Measurements from ENCODE around the gene TRPM3. TPM values are rescaled to one million over a fixed set of nuclear protein-coding genes. Genes with fewer than 3 reads are reported as not detected.
"Not testable (repeated sequence)": the region's sequence is repeated elsewhere in the genome, so short reads cannot be mapped to it uniquely, and the experiment has no call there.

Gene TRPM3
- total RNA-seq, 4 donors from 2014 or later = 0.51 to 8.4 (median 3.3) TPM

DNA sequence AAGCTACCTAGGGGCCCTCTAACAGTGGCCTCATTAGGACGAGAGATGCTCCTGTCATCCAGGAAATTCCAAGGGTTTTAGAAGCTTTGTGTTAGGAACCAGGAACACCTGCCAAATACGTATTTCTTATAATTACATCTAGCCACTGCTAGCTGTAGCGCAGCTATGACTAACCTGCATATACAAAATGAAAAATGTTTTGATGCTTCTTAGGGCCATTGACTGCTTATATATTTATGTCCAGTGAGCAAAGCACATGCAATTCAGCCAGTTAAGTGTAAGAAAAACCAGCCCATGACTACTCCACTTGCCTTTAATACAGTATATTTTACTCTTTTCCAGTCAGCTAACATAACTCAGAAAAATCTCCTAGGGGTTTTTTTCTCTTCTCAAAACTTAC, 143.3 kb downstream of the TRPM3 start:
- H3K36me3 ChIP-seq = no peaks in the 10 kb centered on the region
- no peak for DNase-seq
- H3K4me3 ChIP-seq = no peak overlapping the region
- H3K27ac ChIP-seq = no peak overlapping the region
- TF ChIP-seq, protein P1, sequence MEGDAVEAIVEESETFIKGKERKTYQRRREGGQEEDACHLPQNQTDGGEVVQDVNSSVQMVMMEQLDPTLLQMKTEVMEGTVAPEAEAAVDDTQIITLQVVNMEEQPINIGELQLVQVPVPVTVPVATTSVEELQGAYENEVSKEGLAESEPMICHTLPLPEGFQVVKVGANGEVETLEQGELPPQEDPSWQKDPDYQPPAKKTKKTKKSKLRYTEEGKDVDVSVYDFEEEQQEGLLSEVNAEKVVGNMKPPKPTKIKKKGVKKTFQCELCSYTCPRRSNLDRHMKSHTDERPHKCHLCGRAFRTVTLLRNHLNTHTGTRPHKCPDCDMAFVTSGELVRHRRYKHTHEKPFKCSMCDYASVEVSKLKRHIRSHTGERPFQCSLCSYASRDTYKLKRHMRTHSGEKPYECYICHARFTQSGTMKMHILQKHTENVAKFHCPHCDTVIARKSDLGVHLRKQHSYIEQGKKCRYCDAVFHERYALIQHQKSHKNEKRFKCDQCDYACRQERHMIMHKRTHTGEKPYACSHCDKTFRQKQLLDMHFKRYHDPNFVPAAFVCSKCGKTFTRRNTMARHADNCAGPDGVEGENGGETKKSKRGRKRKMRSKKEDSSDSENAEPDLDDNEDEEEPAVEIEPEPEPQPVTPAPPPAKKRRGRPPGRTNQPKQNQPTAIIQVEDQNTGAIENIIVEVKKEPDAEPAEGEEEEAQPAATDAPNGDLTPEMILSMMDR (IDR thresholded peaks at IDR 0.05) = no peak
- no peak for TF ChIP-seq POLR2A (IDR thresholded peaks at IDR 0.05)
- no peaks in the 10 kb centered on the region for H3K27me3 ChIP-seq
- H3K4me1 ChIP-seq = no peaks in the 10 kb centered on the region
- intact Hi-C loops (cut with DNase I; ENCODE audit: low total_unique reads) = no loop called here
- no peaks in the 10 kb centered on the region for H3K9me3 ChIP-seq

DNA sequence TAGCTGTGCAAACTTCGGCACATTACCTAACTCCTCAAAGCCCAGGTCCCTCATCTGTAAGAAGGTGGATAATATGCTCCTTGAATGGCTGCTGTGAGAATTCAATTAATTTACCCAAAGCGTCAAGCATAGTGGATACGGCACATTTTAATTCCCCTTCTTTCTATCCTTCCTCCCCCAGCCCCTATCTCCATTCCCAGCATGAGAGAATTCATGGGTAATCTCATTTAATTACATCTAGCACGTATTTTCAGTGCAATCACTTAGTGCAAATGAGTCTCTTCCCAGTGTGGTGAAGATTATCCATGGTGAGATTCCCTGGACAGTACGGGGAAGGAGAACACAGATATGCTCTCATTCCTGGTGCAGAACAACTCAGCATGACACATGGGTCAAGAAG, 145.6 kb downstream of the TRPM3 start:
- Histone ChIP-seq H3K27me3 (no peaks in the 10 kb centered on the region), H3K4me3 (no peak overlapping the region), H3K4me1 (no peaks in the 10 kb centered on the region), H3K27ac (no peak overlapping the region), H3K36me3 (no peaks in the 10 kb centered on the region), H3K9me3 (no peaks in the 10 kb centered on the region)
- intact Hi-C loops (cut with DNase I; ENCODE audit: low total_unique reads) = no loop called here
- DNase-seq = no peak
- TF ChIP-seq POLR2A (IDR thresholded peaks at IDR 0.05) = no peak
- TF ChIP-seq, protein P1 (IDR thresholded peaks at IDR 0.05) = no peak

DNA sequence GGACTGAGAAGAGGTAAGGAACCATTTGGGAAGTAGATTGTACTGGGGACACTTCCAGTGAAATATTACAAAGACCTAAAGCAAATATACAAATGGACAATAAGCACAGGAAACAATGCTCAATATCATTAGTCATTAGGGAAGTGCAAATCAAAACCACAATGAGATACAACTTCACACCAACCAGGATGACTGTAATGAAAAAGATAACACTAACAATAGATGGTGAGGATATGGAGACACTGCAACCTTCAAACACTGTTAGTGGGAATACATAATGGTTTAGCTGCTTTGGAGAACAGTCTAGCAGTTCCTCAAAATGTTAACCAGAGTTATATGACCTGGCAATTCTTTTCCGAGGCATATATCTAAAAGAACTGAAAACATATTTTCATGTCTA, 149.7 kb downstream of the TRPM3 start:
- no peak for TF ChIP-seq POLR2A (IDR thresholded peaks at IDR 0.05)
- TF ChIP-seq, protein P1 (IDR thresholded peaks at IDR 0.05) = no peak
- no peaks in the 10 kb centered on the region for H3K9me3 ChIP-seq
- intact Hi-C loops (cut with DNase I; ENCODE audit: low total_unique reads) = no loop called here
- no peak overlapping the region for H3K27ac ChIP-seq
- H3K27me3 ChIP-seq = no peaks in the 10 kb centered on the region
- no peaks in the 10 kb centered on the region for H3K4me1 ChIP-seq
- DNase-seq = no peak
- no peak overlapping the region for H3K4me3 ChIP-seq
- H3K36me3 ChIP-seq = no peaks in the 10 kb centered on the region

DNA sequence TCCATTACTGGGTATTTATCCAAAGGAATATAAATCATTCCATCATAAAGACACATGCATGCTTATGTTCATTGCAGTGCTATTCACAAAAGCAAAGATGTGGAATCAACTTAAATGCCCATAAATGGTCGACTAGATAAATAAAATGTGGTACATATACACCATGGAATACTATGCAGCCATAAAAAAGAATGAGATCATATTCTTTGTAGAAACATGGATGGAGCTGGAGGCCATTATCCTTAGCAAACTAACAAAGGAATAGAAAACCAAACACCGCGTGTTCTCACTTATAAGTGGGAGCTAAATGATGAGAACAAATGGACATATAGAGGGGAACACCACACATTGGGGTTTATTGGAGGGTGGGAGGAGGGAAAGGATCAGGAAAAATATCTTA, 155.0 kb downstream of the TRPM3 start:
- H3K9me3 ChIP-seq; H3K27me3 ChIP-seq; H3K36me3 ChIP-seq; H3K27ac ChIP-seq; H3K4me3 ChIP-seq; intact Hi-C loops (cut with DNase I; ENCODE audit: low total_unique reads); DNase-seq; H3K4me1 ChIP-seq: not testable (repeated sequence)

DNA sequence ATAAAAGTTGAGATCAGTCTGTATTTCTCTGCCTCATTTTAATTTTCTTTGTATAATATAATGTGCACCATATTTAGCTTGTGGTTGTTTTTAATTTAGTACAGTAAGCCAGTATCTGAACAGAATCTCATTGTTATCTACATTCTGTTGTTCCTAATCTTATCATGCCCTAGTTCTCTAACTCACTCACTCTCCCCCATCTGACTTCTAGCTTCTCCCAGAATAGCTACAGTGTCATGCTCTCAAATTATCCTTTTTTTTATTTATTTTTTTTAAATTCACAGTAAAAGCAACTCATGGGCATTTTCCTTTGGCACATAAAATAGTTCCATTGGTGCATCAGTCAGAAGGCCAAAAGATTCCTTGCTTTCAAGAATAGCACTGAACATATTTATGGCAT, 156.6 kb downstream of the TRPM3 start:
- TF ChIP-seq POLR2A (IDR thresholded peaks at IDR 0.05) = no peak
- TF ChIP-seq, protein P1 (IDR thresholded peaks at IDR 0.05) = no peak
- H3K27me3 ChIP-seq = no peaks in the 10 kb centered on the region
- intact Hi-C loops (cut with DNase I; ENCODE audit: low total_unique reads) = no loop called here

DNA sequence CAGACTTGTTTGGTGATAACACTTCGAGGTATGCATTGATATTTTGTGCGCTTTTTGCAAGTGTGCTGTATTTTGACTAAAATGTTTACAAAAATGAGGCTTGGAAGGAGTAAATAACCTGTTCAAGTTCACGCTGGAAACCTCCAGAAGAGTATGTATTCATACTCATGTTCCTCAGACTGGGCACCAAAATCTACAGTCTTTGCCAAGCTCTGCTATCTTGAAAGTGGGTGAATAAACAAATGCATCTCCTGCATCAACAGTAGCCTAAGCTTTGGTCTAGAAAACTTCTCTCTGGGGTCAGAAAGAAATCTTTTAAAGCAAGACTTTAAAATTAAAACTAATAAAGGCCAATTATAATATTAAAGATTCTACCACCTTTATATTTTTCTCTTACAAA, 157.9 kb downstream of the TRPM3 start:
- Histone ChIP-seq H3K9me3 (no peaks in the 10 kb centered on the region), H3K27ac (no peak overlapping the region), H3K36me3 (no peaks in the 10 kb centered on the region), H3K27me3 (no peaks in the 10 kb centered on the region), H3K4me3 (no peak overlapping the region), H3K4me1 (no peaks in the 10 kb centered on the region)
- intact Hi-C loops (cut with DNase I; ENCODE audit: low total_unique reads) = no loop called here
- TF ChIP-seq POLR2A (IDR thresholded peaks at IDR 0.05) = no peak
- TF ChIP-seq, protein P1 (IDR thresholded peaks at IDR 0.05) = no peak
- DNase-seq = no peak

More for the DNA sequence above, 156.6 kb downstream of the TRPM3 start:
- no peaks in the 10 kb centered on the region for H3K36me3 ChIP-seq
- no peak overlapping the region for H3K27ac ChIP-seq
- no peaks in the 10 kb centered on the region for H3K9me3 ChIP-seq
- H3K4me3 ChIP-seq = no peak overlapping the region
- no peak for DNase-seq
- no peaks in the 10 kb centered on the region for H3K4me1 ChIP-seq
